K562 (cell line): ENCODE results near the gene NADSYN1. TPM values are rescaled to one million over a fixed set of nuclear protein-coding genes. Genes with fewer than 3 reads are reported as not detected.

Source experiments
- ATAC-seq: fragments of 200-7000 bp; cut with Tn5 transposase; 3 replicates; pipeline ENCODE4 v1.9.1; 2020; ENCODE audit warnings: moderate library complexity
- BruUV-seq: library from RNA; stranded (reverse); fragments of 400-500 nt; replicated peaks from 2 replicates; lab custom pipeline; 2021; lab: Mats Ljungman, UMichigan
- CTCF ChIA-PET: fragments of 300-600 bp; formaldehyde crosslinking; extraction: SDS; loops from one replicate; lab custom pipeline; 2021; ENCODE audit warnings: low intra/inter-chr PET ratio; lab: Yijun Ruan, JAX
- POLR2A ChIA-PET: fragments of 300-600, 350-650 bp; sonication (Branson Sonifier 250); formaldehyde crosslinking; extraction: SDS; loops from one replicate; lab custom pipeline; 2021; ENCODE audit warnings: antibody characterized with exemption, inconsistent platforms; lab: Yijun Ruan, JAX
- DNase-seq, 4 experiments: peaks; one replicate each; pipeline versions ENCODE4 v3.0.0 to v3.0.0-alpha.2; 2011 to 2018; ENCODE audit warnings: low spot score in 3 of 4, mixed read lengths in 3 of 4; ENCODE audit errors: extremely low read depth in 1 of 4
- FAIRE-seq: peaks from 2 replicates; lab custom pipeline; 2011; peaks lifted over from hg19 to GRCh38; lab: Jason Lieb, UNC
- H2AFZ ChIP-seq: 2 replicates; pipeline ENCODE4 v1.6.0; 2011; ENCODE audit warnings: low read depth, low read length, control low read depth, inconsistent platforms
- H3K27ac ChIP-seq: fragments of 200-600 bp; 3 replicates; pipeline ENCODE4 v1.8.0; 2011; ENCODE audit warnings: low read depth, mild to moderate bottlenecking, control low read depth, inconsistent platforms, low read length, moderate library complexity, mixed read lengths; ENCODE audit errors: extremely low read depth
- H3K27me3 ChIP-seq, 2 experiments: fragments of 300-600 bp in 1 of 2; 2 replicates in 1 of 2; 3 replicates in 1 of 2; pipeline versions ENCODE4 v1.6.0 to v1.8.0; 2011; ENCODE audit warnings: inconsistent platforms in 2 of 2, low read length in 2 of 2, mild to moderate bottlenecking in 1 of 2, mixed read lengths in 1 of 2, moderate library complexity in 1 of 2; ENCODE audit not compliant: control insufficient read depth in 2 of 2, insufficient read depth in 2 of 2
- H3K36me3 ChIP-seq: fragments of 300-600 bp; 3 replicates; pipeline ENCODE4 v1.8.0; 2011; ENCODE audit warnings: mild to moderate bottlenecking, low read length, inconsistent platforms; ENCODE audit not compliant: control insufficient read depth, insufficient read depth
- H3K4me1 ChIP-seq, 2 experiments: fragments of 200-600 bp in 1 of 2; replicated peaks in 1 of 2; 2 replicates in 1 of 2; 3 replicates in 1 of 2; pipeline versions ENCODE4 v1.5.1 to v1.8.0; 2011; ENCODE audit warnings: inconsistent platforms in 2 of 2, low read length in 2 of 2, mild to moderate bottlenecking in 1 of 2, mixed read lengths in 1 of 2, moderate library complexity in 1 of 2; ENCODE audit not compliant: control insufficient read depth in 2 of 2, insufficient read depth in 2 of 2
- H3K4me2 ChIP-seq: 2 replicates; pipeline ENCODE4 v1.6.1; 2011; ENCODE audit warnings: low read length, control low read depth, inconsistent platforms, mixed read lengths; ENCODE audit not compliant: insufficient read depth
- H3K4me3 ChIP-seq: fragments of 200-600 bp; sonication (generic), shearing (Covaris generic); 2 replicates; pipeline ENCODE4 v1.5.1; 2016; ENCODE audit warnings: control low read depth, inconsistent platforms
- H3K79me2 ChIP-seq: fragments of 200-600 bp; 3 replicates; pipeline ENCODE4 v1.8.0; 2011; ENCODE audit warnings: low read length, inconsistent platforms; ENCODE audit not compliant: control insufficient read depth, insufficient read depth
- H3K9ac ChIP-seq, 2 experiments: 2 replicates each; pipeline versions ENCODE4 v1.6.0 to v1.6.1; 2011; ENCODE audit warnings: low read depth in 2 of 2, low read length in 2 of 2, control low read depth in 1 of 2, inconsistent platforms in 1 of 2, mild to moderate bottlenecking in 1 of 2, mixed read lengths in 1 of 2; ENCODE audit not compliant: insufficient read depth in 1 of 2
- H3K9me1 ChIP-seq: one replicate; pipeline ENCODE4 v1.6.0; 2011; ENCODE audit warnings: inconsistent platforms, mild to moderate bottlenecking, low read length, moderate library complexity; ENCODE audit not compliant: control insufficient read depth, insufficient read depth
- H3K9me3 ChIP-seq: replicated peaks from 2 replicates; pipeline ENCODE4 v1.5.1; 2011; ENCODE audit warnings: low read depth, low read length, inconsistent platforms; ENCODE audit not compliant: control insufficient read depth, insufficient read depth
- H4K20me1 ChIP-seq: replicated peaks from 2 replicates; pipeline ENCODE4 v1.6.1; 2011; ENCODE audit warnings: low read length, inconsistent platforms, mixed read lengths; ENCODE audit not compliant: control insufficient read depth, insufficient read depth
- C11orf30 ChIP-seq: fragments of 450-650 bp; IDR thresholded peaks from 2 replicates; pipeline ENCODE4 v1.6.1; 2016; ENCODE audit warnings: low read depth, mild to moderate bottlenecking
- CBFA2T2 ChIP-seq: fragments of 450-650 bp; conservative IDR thresholded peaks from 2 replicates; pipeline ENCODE4 v1.6.1; 2017; ENCODE audit warnings: mild to moderate bottlenecking
- CEBPB ChIP-seq: fragments of 450-650 bp; IDR thresholded peaks from 2 replicates; pipeline ENCODE4 v1.6.1; 2016; ENCODE audit warnings: missing genetic modification characterization, missing compliant biosample characterization
- ETV6 ChIP-seq, 3 experiments: fragments of 150-350 bp in 1 of 3; sonication (generic) in 1 of 3; formaldehyde crosslinking in 1 of 3; IDR thresholded peaks; 2 replicates each; pipeline versions ENCODE4 v1.6.1 to v1.8.0; 2014 to 2022; ENCODE audit warnings: borderline replicate concordance in 2 of 3, low read depth in 2 of 3, antibody characterized with exemption in 1 of 3, low read length in 1 of 3, mild to moderate bottlenecking in 1 of 3, missing genetic modification reagents in 1 of 3
- HDAC1 ChIP-seq, 2 experiments: fragments of 450-650 bp; IDR thresholded peaks; 2 replicates each; pipeline ENCODE4 v1.6.1; 2016 to 2017; ENCODE audit warnings: inconsistent platforms in 1 of 2, mild to moderate bottlenecking in 1 of 2, moderate library complexity in 1 of 2
- RBM25 ChIP-seq: fragments of 200-400 bp; formaldehyde crosslinking; IDR thresholded peaks from 2 replicates; pipeline ENCODE4 v1.6.1; 2018; ENCODE audit warnings: low read length, low read depth, moderate library complexity; ENCODE audit not compliant: severe bottlenecking
- SP1 ChIP-seq: sonication (generic); formaldehyde crosslinking; IDR thresholded peaks from 2 replicates; pipeline ENCODE4 v1.8.1; 2022; ENCODE audit warnings: mild to moderate bottlenecking, missing genetic modification reagents
- WHSC1 ChIP-seq: IDR thresholded peaks from one replicate; pipeline ENCODE4 v1.6.1; 2012; ENCODE audit warnings: low read length, control low read depth, inconsistent platforms
- ZNF174 ChIP-seq: fragments of 250-450 bp; sonication (Bioruptor Pico); IDR thresholded peaks from 2 replicates; pipeline ENCODE4 v1.4.0; 2020; ENCODE audit warnings: mild to moderate bottlenecking
- ZNF707 ChIP-seq: fragments of 250-450 bp; sonication (Bioruptor Pico); conservative IDR thresholded peaks from 2 replicates; pipeline ENCODE4 v1.8.0; 2022; ENCODE audit warnings: inconsistent platforms, mild to moderate bottlenecking, moderate library complexity
- WGBS: fragments of 100-300 bp; shearing (Covaris generic); methylation state at CpG from one replicate; pipeline ENCODE4 v1.1.6; 2016; ENCODE audit warnings: low coverage, mixed read lengths; ENCODE audit not compliant: insufficient coverage; ENCODE audit errors: missing lambda C conversion rate; 5-methylcytosine and 5-hydroxymethylcytosine counted together
- in situ Hi-C: fragments of 300-500 bp; cut with MboI; formaldehyde crosslinking; loops from 4 replicates; pipeline ENCODE4 v1.15.0; 2018; ENCODE audit warnings: inconsistent platforms, mixed read lengths
- intact Hi-C: fragments of 100-400 bp; cut with micrococcal nuclease; formaldehyde crosslinking; loops from 2 replicates; pipeline ENCODE4 v1.14.2; 2022
- polyA plus RNA-seq, 8 experiments: library from polyadenylated mRNA; depleted of rRNA in 4 of 8; stranded (reverse) in 5 of 8; unstranded in 3 of 8; fragments of >200 nt; fragmentation: Nextera tagmentation in 2 of 8; fragmentation: Illumina TruSeq in 1 of 8; extraction: Ambion mirVana in 2 of 8; extraction: Trizol in 1 of 8; gene quantifications; 2 replicates each; pipeline versions ENCODE4 v1.2.1 to v1.2.3, GENCODE V29; 2011 to 2014; ENCODE audit warnings: inconsistent platforms in 1 of 8, missing spikeins in 1 of 8
- total RNA-seq, 7 experiments: library from RNA; depleted of rRNA in 6 of 7; stranded (reverse); fragments of >200 nt in 6 of 7; fragmentation: Illumina TruSeq in 2 of 7; extraction: Trizol in 2 of 7; gene quantifications; 2 replicates each; pipeline versions ENCODE4 v1.2.1 to v1.2.3, GENCODE V29; 2011 to 2021; ENCODE audit warnings: low replicate concordance in 1 of 7
- TF ChIP-seq, protein P1 (sequence below): fragments of 450-650 bp; formaldehyde crosslinking; IDR thresholded peaks from 2 replicates; pipeline ENCODE4 v1.4.0; 2022; ENCODE audit warnings: missing genetic modification characterization
- TF ChIP-seq, protein P2 (sequence below), 2 experiments: fragments of 450-650 bp in 1 of 2; sonication (generic) in 1 of 2; formaldehyde crosslinking; conservative IDR thresholded peaks; 2 replicates each; pipeline versions ENCODE4 v1.4.0 to v1.8.1; 2020 to 2022; ENCODE audit warnings: mild to moderate bottlenecking in 1 of 2, missing genetic modification reagents in 1 of 2
- TF ChIP-seq, protein P3 (sequence below): fragments of 450-650 bp; IDR thresholded peaks from 2 replicates; pipeline ENCODE4 v1.6.1; 2017; ENCODE audit warnings: antibody characterized with exemption
- TF ChIP-seq, protein P4 (sequence below): sonication (generic); formaldehyde crosslinking; IDR thresholded peaks from 2 replicates; pipeline ENCODE4 v1.8.1; 2022; ENCODE audit warnings: missing genetic modification reagents

NADSYN1 gene
- total and polyA plus RNA-seq, 9 of the 15 experiments (the other 6 are each of a cell fraction or from before 2014, with no cell fraction given): 12.7 to 57.3 (median 42.1) TPM

DNA sequence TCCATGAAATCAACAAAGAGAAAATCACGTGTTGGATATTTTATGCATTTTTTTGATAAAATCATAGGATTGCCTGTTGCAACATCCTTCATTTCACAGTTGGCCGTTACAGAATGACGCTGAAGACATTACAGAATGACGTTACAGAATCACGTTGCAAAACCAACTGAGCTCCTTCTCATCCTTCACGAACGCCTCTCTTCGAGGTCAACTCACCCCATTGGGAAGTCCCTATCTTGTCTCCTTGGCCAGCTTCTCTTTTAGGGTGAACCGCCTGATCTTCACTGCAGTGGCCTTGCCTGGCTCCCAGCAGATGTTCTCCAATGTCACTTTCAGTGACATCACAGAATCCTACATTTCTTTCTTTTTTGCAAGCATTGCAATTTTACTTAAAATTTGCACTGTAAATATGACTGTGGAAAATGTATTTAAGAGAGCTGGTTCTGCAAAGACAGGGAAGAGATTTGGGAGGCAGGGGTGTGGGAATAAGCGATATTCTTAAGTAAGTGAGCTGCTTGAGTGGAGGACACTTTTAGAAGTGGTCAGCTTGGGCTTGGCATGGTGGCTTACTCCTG is 79.1 kb downstream of the NADSYN1 start:
- Histone ChIP-seq H3K4me1 (peaks cover 8 to 13% of the 10 kb centered on the region in 2 experiments; a peak in 3 of 5 replicates), H3K27ac (no peak overlapping the region), H2AFZ (no peak overlapping the region), H3K9ac (no peak overlapping the region), H3K36me3 (no peaks in the 10 kb centered on the region), H3K9me1 (no peaks in the 10 kb centered on the region), H3K4me2 (no peak overlapping the region), H3K4me3 (no peak overlapping the region), H3K79me2 (no peaks in the 10 kb centered on the region), H3K27me3 (peaks cover 6 to 14% of the 10 kb centered on the region in 2 experiments; a peak in 3 of 5 replicates), H4K20me1 (no peaks in the 10 kb centered on the region), H3K9me3 (no peaks in the 10 kb centered on the region)
- in situ Hi-C loops (no loop called here), intact Hi-C loops (loop anchor here (10.0 kb wide), 1 partner anchor 87 kb away; the partner anchor contains the start of gene DHCR7)
- FAIRE-seq: no peak
- POLR2A ChIA-PET: interaction anchor here (0.5 kb wide), 1 partner anchor 33 kb away, joined by 3 read pairs; the partner anchor contains the start of gene KRTAP5-10
- no peak; the same call in 2 of the 3 replicates for ATAC-seq
- CTCF ChIA-PET: no interaction called here
- 35% methylated on average over 10 of the region's 10 CpGs for WGBS
- no peak for DNase-seq
- BruUV-seq: no TSS peak
- TF ChIP-seq, protein P1, sequence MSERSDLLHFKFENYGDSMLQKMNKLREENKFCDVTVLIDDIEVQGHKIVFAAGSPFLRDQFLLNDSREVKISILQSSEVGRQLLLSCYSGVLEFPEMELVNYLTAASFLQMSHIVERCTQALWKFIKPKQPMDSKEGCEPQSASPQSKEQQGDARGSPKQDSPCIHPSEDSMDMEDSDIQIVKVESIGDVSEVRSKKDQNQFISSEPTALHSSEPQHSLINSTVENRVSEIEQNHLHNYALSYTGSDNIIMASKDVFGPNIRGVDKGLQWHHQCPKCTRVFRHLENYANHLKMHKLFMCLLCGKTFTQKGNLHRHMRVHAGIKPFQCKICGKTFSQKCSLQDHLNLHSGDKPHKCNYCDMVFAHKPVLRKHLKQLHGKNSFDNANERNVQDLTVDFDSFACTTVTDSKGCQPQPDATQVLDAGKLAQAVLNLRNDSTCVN (CRISPR knock-in tag): no peak
- no peak for TF ChIP-seq WHSC1
- TF ChIP-seq ETV6 (IDR thresholded peaks at IDR 0.05; ENCODE audit: borderline replicate concordance in 1 of 2, low read depth in 2 of 2, low read length in 1 of 2): no peak
- TF ChIP-seq ETV6 (CRISPR knock-in tag; IDR thresholded peaks at IDR 0.05; ENCODE audit: borderline replicate concordance): no peak
- no peak for TF ChIP-seq CBFA2T2
- no peak for TF ChIP-seq HDAC1 (IDR thresholded peaks at IDR 0.05)
- TF ChIP-seq C11orf30: peak; percentile 71
- TF ChIP-seq ZNF174: no peak
- TF ChIP-seq, protein P2, sequence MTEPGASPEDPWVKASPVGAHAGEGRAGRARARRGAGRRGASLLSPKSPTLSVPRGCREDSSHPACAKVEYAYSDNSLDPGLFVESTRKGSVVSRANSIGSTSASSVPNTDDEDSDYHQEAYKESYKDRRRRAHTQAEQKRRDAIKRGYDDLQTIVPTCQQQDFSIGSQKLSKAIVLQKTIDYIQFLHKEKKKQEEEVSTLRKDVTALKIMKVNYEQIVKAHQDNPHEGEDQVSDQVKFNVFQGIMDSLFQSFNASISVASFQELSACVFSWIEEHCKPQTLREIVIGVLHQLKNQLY (CRISPR knock-in tag; conservative IDR thresholded peaks at IDR 0.05): no peak
- peak; percentile 57; the same call in 1 of the 2 replicates for TF ChIP-seq CEBPB (tag)
- no peak for TF ChIP-seq ZNF707
- TF ChIP-seq, protein P3, sequence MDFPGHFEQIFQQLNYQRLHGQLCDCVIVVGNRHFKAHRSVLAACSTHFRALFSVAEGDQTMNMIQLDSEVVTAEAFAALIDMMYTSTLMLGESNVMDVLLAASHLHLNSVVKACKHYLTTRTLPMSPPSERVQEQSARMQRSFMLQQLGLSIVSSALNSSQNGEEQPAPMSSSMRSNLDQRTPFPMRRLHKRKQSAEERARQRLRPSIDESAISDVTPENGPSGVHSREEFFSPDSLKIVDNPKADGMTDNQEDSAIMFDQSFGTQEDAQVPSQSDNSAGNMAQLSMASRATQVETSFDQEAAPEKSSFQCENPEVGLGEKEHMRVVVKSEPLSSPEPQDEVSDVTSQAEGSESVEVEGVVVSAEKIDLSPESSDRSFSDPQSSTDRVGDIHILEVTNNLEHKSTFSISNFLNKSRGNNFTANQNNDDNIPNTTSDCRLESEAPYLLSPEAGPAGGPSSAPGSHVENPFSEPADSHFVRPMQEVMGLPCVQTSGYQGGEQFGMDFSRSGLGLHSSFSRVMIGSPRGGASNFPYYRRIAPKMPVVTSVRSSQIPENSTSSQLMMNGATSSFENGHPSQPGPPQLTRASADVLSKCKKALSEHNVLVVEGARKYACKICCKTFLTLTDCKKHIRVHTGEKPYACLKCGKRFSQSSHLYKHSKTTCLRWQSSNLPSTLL: no peak
- no peak for TF ChIP-seq RBM25
- TF ChIP-seq, protein P4, sequence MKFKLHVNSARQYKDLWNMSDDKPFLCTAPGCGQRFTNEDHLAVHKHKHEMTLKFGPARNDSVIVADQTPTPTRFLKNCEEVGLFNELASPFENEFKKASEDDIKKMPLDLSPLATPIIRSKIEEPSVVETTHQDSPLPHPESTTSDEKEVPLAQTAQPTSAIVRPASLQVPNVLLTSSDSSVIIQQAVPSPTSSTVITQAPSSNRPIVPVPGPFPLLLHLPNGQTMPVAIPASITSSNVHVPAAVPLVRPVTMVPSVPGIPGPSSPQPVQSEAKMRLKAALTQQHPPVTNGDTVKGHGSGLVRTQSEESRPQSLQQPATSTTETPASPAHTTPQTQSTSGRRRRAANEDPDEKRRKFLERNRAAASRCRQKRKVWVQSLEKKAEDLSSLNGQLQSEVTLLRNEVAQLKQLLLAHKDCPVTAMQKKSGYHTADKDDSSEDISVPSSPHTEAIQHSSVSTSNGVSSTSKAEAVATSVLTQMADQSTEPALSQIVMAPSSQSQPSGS (CRISPR knock-in tag): no peak
- TF ChIP-seq SP1: no peak
